Neural cell (in vitro differentiated cells): ENCODE data around the gene CFAP157.

Experiments
- CTCF ChIP-seq: fragments of 450-650 bp; IDR thresholded peaks from 2 replicates; pipeline ENCODE4 v1.5.1; 2014; ENCODE audit warnings: antibody characterized with exemption, mild to moderate bottlenecking, moderate library complexity; ENCODE audit not compliant: poor library complexity, severe bottlenecking
- EZH2 ChIP-seq: fragments of 200-600, 300-800 bp; shearing (Covaris generic), sonication (generic); IDR thresholded peaks from 2 replicates; pipeline ENCODE4 v1.6.1; 2014; ENCODE audit warnings: antibody characterized with exemption, low read length, borderline replicate concordance, mild to moderate bottlenecking; ENCODE audit not compliant: insufficient read depth, poor library complexity, severe bottlenecking
- MXI1 ChIP-seq: fragments of 450-650 bp; conservative IDR thresholded peaks from 2 replicates; pipeline ENCODE4 v1.6.1; 2014; ENCODE audit warnings: antibody characterized with exemption, mild to moderate bottlenecking; ENCODE audit not compliant: poor library complexity, severe bottlenecking
- TAF1 ChIP-seq: IDR thresholded peaks from 2 replicates; pipeline ENCODE4 v1.6.1; 2012; ENCODE audit warnings: low read depth

DNA sequence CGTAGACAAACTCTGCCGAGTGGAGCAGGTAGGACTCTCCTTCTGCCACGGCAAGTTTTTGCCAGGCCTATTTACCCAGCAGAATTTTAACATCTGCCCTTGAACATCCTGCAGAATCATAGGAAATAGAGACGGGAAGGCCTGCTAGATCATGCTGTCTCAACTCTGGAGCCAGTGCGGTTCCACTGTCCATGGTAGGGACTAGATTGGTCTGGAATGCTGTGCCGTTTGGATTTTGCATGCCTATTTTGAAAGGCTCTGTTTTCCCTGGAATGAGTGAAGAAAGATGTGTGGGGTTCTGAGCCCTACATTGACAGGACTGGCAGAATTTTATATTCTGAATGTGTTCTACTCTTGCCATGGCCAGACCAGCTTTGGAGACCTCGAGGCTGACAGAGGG lies 33.6 kb upstream of the CFAP157 start:
- TF ChIP-seq CTCF, result no peak
- no peak for TF ChIP-seq TAF1
- TF ChIP-seq EZH2, result no peak
- no peak for TF ChIP-seq MXI1
